Testis (tissue), 3 donors: ENCODE data around the gene ADTRP. TPM values are rescaled to one million over a fixed set of nuclear protein-coding genes. Genes with fewer than 3 reads are reported as not detected.

Source experiments
- DNase-seq: peaks from one replicate; pipeline ENCODE4 v3.0.0-alpha.2; 2019
- H3K27ac ChIP-seq, 2 donors: fragments of 200-600 bp; sonication (generic); one replicate each; pipeline ENCODE4 v1.5.1; 2019
- H3K27me3 ChIP-seq: fragments of 200-600 bp; sonication (generic); one replicate; pipeline ENCODE4 v1.5.1; 2019
- H3K36me3 ChIP-seq: fragments of 200-600 bp; sonication (generic); one replicate; pipeline ENCODE4 v1.5.1; 2017; ENCODE audit warnings: low read depth; ENCODE audit errors: missing control alignments
- H3K4me1 ChIP-seq: fragments of 200-600 bp; sonication (generic); one replicate; pipeline ENCODE4 v1.5.1; 2019
- H3K4me3 ChIP-seq, 2 donors: fragments of 200-600 bp; sonication (generic); one replicate each; pipeline ENCODE4 v1.5.1; 2017 to 2019
- H3K9me3 ChIP-seq: fragments of 200-600 bp; sonication (generic); one replicate; pipeline ENCODE4 v1.5.1; 2017
- POLR2A ChIP-seq: fragments of 450-650 bp; IDR thresholded peaks from one replicate; pipeline ENCODE4 v1.6.1; 2017; ENCODE audit warnings: antibody characterized with exemption, mild to moderate bottlenecking, moderate library complexity
- WGBS, 2 donors: methylation state at CpG; one replicate each; pipeline ENCODE4 v1.1.5; 2018; 5-methylcytosine and 5-hydroxymethylcytosine counted together
- intact Hi-C: fragments of 100-400 bp; cut with DNase I; formaldehyde crosslinking; loops from one replicate; pipeline ENCODE4 v1.15.1; 2023; ENCODE audit warnings: low total_unique reads
- polyA plus RNA-seq: library from polyadenylated mRNA; stranded (reverse); fragments of 350-450 nt; fragmentation: Illumina TruSeq; extraction: RNeasy Lipid Tissue Mini Kit (QIAGEN cat#74804); gene quantifications from one replicate; pipeline ENCODE4 v1.2.3, GENCODE V29; 2014; ENCODE audit warnings: low read depth, low replicate concordance; ENCODE audit not compliant: insufficient read depth
- total RNA-seq, 2 donors: library from RNA; depleted of rRNA; stranded (reverse); fragments of >200 nt; gene quantifications; one replicate each; pipeline ENCODE4 v1.2.3, GENCODE V29; 2016
- TF ChIP-seq, protein P1 (sequence below), 3 experiments: fragments of 450-650 bp in 2 of 3; fragments of 200-600 bp in 1 of 3; sonication (generic) in 1 of 3; IDR thresholded peaks; one replicate each; pipeline ENCODE4 v1.5.1; 2016 to 2019; ENCODE audit warnings: antibody characterized with exemption in 3 of 3, mild to moderate bottlenecking in 2 of 3, moderate library complexity in 1 of 3

ADTRP gene
- total and polyA plus RNA-seq, 3 donors from 2014 or later, result 8.3 to 49.6 (median 21.3) TPM

DNA sequence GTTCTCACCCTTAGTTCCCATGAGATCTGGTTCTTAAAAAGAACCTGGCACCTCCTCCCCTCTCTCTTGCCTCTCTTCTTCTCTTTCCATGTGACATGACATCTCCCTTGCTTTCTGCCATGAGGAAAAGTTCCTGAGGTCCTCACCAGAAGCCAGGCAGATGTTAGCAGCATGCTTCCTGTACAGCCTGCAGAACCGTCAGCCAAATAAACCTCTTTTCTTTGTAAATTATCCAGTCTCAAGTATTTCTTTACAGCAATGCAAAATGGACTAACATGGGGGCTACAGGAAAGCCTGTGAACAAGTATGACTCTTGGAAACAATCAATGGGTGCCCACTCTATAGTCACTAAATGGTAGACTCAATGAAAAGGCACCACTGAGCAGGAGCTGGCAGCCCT lies 34.5 kb downstream of the ADTRP start:
- H3K9me3 ChIP-seq, result no peaks in the 10 kb centered on the region
- H3K27me3 ChIP-seq, result no peaks in the 10 kb centered on the region
- 83 to 88% methylated on average over 1 of the region's 1 CpG for WGBS, 2 donors
- intact Hi-C loops, result no loop called here
- TF ChIP-seq POLR2A, result no peak
- TF ChIP-seq, protein P1, sequence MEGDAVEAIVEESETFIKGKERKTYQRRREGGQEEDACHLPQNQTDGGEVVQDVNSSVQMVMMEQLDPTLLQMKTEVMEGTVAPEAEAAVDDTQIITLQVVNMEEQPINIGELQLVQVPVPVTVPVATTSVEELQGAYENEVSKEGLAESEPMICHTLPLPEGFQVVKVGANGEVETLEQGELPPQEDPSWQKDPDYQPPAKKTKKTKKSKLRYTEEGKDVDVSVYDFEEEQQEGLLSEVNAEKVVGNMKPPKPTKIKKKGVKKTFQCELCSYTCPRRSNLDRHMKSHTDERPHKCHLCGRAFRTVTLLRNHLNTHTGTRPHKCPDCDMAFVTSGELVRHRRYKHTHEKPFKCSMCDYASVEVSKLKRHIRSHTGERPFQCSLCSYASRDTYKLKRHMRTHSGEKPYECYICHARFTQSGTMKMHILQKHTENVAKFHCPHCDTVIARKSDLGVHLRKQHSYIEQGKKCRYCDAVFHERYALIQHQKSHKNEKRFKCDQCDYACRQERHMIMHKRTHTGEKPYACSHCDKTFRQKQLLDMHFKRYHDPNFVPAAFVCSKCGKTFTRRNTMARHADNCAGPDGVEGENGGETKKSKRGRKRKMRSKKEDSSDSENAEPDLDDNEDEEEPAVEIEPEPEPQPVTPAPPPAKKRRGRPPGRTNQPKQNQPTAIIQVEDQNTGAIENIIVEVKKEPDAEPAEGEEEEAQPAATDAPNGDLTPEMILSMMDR (IDR thresholded peaks at IDR 0.05), result no peak
- H3K36me3 ChIP-seq, result no peaks in the 10 kb centered on the region
- no peak overlapping the region for H3K27ac ChIP-seq
- no peak for DNase-seq
- H3K4me3 ChIP-seq, result no peak overlapping the region
- H3K4me1 ChIP-seq, result peaks cover 7% of the 10 kb centered on the region

DNA sequence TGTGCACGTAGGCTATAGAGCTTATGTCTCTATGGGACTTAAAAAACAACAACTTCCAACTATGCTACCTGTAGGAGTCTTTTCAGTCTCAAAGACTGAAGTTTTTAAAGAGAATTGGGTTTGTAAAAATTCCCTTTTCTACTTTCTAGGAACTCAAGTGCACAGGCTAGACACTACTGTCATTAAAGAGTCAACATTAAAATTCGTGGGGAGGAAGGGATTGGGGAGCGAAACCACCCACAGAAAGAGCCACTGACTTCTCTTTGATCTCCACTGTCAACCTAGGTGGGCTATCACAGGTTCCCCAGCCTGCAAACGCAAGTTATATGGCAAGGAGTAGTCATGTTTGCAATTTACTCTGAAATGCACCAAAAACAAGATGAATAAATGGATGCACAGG lies 37.7 kb downstream of the ADTRP start:
- WGBS, 2 donors, result 75 to 86% methylated on average over 4 of the region's 4 CpGs
- no peak overlapping the region for H3K27ac ChIP-seq
- H3K27me3 ChIP-seq, result no peaks in the 10 kb centered on the region
- intact Hi-C loops, result no loop called here
- TF ChIP-seq, protein P1 (IDR thresholded peaks at IDR 0.05), result no peak
- no peak for TF ChIP-seq POLR2A
- H3K36me3 ChIP-seq, result no peaks in the 10 kb centered on the region
- no peak overlapping the region for H3K4me3 ChIP-seq
- DNase-seq, result no peak
- no peaks in the 10 kb centered on the region for H3K9me3 ChIP-seq
- H3K4me1 ChIP-seq, result no peaks in the 10 kb centered on the region

DNA sequence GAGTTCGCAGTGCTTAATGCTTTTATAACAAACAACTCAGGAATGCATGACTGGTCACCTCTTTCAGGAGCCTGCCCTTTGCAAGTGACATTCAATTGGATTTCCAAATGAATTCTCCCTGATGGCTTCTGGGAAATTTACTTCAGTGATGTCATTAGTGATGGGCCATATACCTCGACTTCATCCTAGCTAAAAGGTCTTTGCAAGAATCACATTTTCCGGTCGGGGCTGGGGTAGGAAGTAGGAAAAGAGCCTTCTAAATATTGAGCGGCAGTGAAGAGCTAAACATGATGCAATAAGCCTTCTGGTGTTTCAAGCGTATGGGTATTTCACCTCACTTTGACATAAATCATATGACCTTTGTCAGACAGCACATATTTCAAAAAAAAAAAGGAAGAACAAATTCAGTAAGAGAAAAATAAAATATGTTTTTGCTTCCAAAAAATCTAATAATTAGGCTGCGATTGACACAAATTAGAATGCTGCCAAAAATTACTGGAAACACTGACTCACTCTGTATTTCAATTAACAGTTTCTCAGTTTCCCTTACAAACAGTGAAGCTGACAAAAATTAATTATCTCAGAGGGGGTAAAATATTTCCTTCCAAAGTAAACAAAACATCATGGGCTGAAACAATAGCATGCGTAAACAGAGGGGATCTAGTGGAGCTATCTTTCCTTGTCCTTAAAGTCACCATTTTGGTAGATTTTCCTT lies 39.8 kb downstream of the ADTRP start:
- no peak for DNase-seq
- H3K4me3 ChIP-seq, result no peak overlapping the region
- intact Hi-C loops, result no loop called here
- WGBS, 2 donors, result 85 to 91% methylated on average over 8 of the region's 8 CpGs
- no peaks in the 10 kb centered on the region for H3K27me3 ChIP-seq
- no peaks in the 10 kb centered on the region for H3K36me3 ChIP-seq
- no peaks in the 10 kb centered on the region for H3K9me3 ChIP-seq
- no peak for TF ChIP-seq POLR2A
- TF ChIP-seq, protein P1 (IDR thresholded peaks at IDR 0.05), result no peak
- H3K27ac ChIP-seq, result no peak overlapping the region
- no peaks in the 10 kb centered on the region for H3K4me1 ChIP-seq

DNA sequence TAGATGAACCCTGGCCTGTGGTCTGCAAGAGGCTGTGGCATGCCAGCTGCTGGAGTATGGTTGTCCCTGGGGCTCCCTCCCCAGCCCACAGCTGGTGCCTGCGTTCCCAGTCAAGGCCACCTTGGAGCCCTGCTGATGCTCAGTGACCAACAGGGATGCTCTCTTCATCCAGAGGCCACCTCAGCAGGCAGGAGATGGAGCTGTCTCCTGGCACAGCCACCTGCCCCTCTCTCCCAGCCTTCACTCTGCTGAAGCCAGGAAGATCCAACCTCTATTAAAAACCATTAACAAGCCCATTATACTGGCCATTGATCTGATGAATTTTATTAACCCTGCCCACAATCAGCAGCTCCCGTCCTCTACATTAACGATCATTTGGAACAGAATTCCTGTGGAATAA lies 40.4 kb downstream of the ADTRP start:
- Histone ChIP-seq H3K9me3 (no peaks in the 10 kb centered on the region), H3K36me3 (no peaks in the 10 kb centered on the region), H3K4me3 (no peak overlapping the region), H3K27me3 (no peaks in the 10 kb centered on the region), H3K27ac (no peak overlapping the region), H3K4me1 (no peaks in the 10 kb centered on the region)
- no peak for DNase-seq
- TF ChIP-seq, protein P1 (IDR thresholded peaks at IDR 0.05), result no peak
- TF ChIP-seq POLR2A, result no peak
- intact Hi-C loops, result no loop called here
- 83 to 87% methylated on average over 3 of the region's 3 CpGs for WGBS, 2 donors

DNA sequence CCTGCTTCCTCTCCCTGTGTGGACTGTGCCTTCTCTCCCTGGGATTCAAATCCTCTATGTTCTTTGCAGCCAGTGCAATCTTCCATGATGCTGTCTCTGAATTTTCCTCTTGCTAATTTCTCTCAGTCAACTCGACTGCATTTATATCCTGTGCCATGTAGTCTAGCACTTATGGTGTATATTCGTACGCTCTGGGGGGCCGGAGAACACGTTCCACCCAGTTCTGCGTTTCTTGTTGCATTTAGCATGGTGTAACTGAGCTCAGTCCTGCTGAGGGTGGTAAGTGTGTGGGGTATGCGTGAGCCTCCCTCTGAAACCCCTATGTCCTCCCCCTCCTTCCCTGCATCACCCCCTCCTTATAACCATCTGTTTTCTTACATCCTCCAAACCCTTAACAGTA lies 42.0 kb downstream of the ADTRP start:
- 80 to 83% methylated on average over 7 of the region's 7 CpGs for WGBS, 2 donors
- intact Hi-C loops, result no loop called here

More for the DNA sequence above, 42.0 kb downstream of the ADTRP start:
- H3K27me3 ChIP-seq, result no peaks in the 10 kb centered on the region
- H3K4me3 ChIP-seq, result no peak overlapping the region
- H3K9me3 ChIP-seq, result no peaks in the 10 kb centered on the region
- DNase-seq, result no peak
- no peaks in the 10 kb centered on the region for H3K4me1 ChIP-seq
- H3K36me3 ChIP-seq, result no peaks in the 10 kb centered on the region
- TF ChIP-seq POLR2A, result no peak
- TF ChIP-seq, protein P1 (IDR thresholded peaks at IDR 0.05), result no peak
- H3K27ac ChIP-seq, result no peak overlapping the region
